Tibial nerve (tissue), 4 donors: Measurements from ENCODE around the gene TFEB. TPM values are rescaled to one million over a fixed set of nuclear protein-coding genes. Genes with fewer than 3 reads are reported as not detected.
A peak's percentile ranks its signal among the peaks of the same experiment; 100 is the strongest.

Source experiments
- DNase-seq, 2 donors: peaks; one replicate each; pipeline ENCODE4 v3.0.0-alpha.2; 2019; ENCODE audit warnings: low spot score in 2 of 2
- H3K27ac ChIP-seq, 4 donors: fragments of 200-600 bp; sonication (generic) in 3 of 4; one replicate each; pipeline ENCODE4 v1.5.1; 2017 to 2019; ENCODE audit warnings: mild to moderate bottlenecking in 1 of 4
- H3K27me3 ChIP-seq, 2 donors: fragments of 200-600 bp; sonication (generic) in 1 of 2; one replicate each; pipeline versions ENCODE4 v1.5.1 to v1.6.0; 2017 to 2019
- H3K36me3 ChIP-seq, 3 donors: fragments of 200-600 bp; sonication (generic); one replicate each; pipeline ENCODE4 v1.5.1; 2018 to 2019
- H3K4me1 ChIP-seq, 4 donors: fragments of 200-600 bp; sonication (generic) in 3 of 4; one replicate each; pipeline ENCODE4 v1.5.1; 2017 to 2019
- H3K4me3 ChIP-seq, 4 donors: fragments of 200-600 bp; sonication (generic) in 3 of 4; one replicate each; pipeline ENCODE4 v1.5.1; 2017 to 2019; ENCODE audit warnings: mild to moderate bottlenecking in 1 of 4, moderate library complexity in 1 of 4
- H3K9me3 ChIP-seq, 4 donors: fragments of 200-600 bp; sonication (generic) in 3 of 4; one replicate each; pipeline ENCODE4 v1.5.1; 2017 to 2019
- EP300 ChIP-seq, 2 donors: sonication (generic); formaldehyde crosslinking; IDR thresholded peaks; one replicate each; pipeline ENCODE4 v1.6.1; 2017; ENCODE audit warnings: antibody characterized with exemption in 2 of 2, mild to moderate bottlenecking in 1 of 2
- POLR2A ChIP-seq, 2 donors: fragments of 450-650 bp; IDR thresholded peaks; one replicate each; pipeline ENCODE4 v1.6.1; 2017; ENCODE audit warnings: antibody characterized with exemption in 2 of 2, mild to moderate bottlenecking in 2 of 2, moderate library complexity in 2 of 2
- WGBS, 2 donors: methylation state at CpG; one replicate each; pipeline ENCODE4 v1.1.5; 2018; 5-methylcytosine and 5-hydroxymethylcytosine counted together
- total RNA-seq, 4 donors: library from RNA; depleted of rRNA; stranded (reverse); fragments of >200 nt; gene quantifications; one replicate each; pipeline ENCODE4 v1.1.0, GENCODE V29; 2016
- TF ChIP-seq, protein P1 (sequence below), 5 experiments: fragments of 200-600 bp in 3 of 5; fragments of 450-650 bp in 2 of 5; sonication (generic) in 3 of 5; IDR thresholded peaks; one replicate each; pipeline ENCODE4 v1.5.1; 2016 to 2019; ENCODE audit warnings: antibody characterized with exemption in 5 of 5, mild to moderate bottlenecking in 3 of 5, moderate library complexity in 2 of 5

TFEB gene
- total RNA-seq, 4 donors from 2014 or later, result 19.2 to 28.8 (median 20.6) TPM

DNA sequence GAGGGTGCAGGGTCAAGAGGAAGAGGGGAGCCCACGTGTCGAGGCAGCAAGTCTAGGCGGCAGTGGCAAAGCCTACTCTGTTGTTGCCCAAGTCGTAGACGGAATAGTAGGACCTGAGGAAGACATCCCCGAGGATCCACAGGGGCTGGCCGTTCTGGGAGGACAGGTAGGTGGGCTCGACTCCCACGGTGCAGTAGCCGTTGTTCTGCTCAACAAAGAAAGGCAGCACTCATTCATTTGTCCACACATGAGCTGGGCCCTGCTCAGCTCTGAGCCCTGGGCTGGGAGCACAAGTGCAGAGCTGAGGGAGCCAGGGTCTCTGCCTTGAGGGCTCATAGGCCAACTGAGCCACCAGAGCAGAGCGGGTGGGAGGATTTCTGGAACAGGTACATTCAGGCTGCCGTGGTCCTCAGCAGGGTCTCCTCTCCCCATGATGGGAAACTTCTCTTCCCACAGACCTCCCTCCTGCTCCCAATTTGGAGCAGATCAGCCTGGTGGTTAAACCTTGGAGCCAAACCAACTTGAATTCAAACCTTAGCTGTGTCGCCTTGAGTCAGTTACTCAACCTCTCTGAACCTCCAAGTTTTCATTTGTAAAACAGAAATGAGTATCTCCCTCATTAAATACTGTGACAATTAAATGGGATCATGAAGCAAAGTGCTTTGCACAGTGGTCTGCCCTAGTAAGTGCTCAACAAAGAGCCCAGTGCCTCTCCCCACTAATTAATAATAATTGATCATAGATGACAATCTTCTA, 1.6 kb upstream of the TFEB start:
- no peak for TF ChIP-seq EP300 (IDR thresholded peaks at IDR 0.05)
- TF ChIP-seq, protein P1, sequence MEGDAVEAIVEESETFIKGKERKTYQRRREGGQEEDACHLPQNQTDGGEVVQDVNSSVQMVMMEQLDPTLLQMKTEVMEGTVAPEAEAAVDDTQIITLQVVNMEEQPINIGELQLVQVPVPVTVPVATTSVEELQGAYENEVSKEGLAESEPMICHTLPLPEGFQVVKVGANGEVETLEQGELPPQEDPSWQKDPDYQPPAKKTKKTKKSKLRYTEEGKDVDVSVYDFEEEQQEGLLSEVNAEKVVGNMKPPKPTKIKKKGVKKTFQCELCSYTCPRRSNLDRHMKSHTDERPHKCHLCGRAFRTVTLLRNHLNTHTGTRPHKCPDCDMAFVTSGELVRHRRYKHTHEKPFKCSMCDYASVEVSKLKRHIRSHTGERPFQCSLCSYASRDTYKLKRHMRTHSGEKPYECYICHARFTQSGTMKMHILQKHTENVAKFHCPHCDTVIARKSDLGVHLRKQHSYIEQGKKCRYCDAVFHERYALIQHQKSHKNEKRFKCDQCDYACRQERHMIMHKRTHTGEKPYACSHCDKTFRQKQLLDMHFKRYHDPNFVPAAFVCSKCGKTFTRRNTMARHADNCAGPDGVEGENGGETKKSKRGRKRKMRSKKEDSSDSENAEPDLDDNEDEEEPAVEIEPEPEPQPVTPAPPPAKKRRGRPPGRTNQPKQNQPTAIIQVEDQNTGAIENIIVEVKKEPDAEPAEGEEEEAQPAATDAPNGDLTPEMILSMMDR (IDR thresholded peaks at IDR 0.05), result no peak
- no peak for TF ChIP-seq POLR2A (IDR thresholded peaks at IDR 0.05)
- Histone ChIP-seq H3K4me1 (peaks cover 0 to 28% (median 21%) of the 10 kb centered on the region in 4 donors), H3K27me3 (no peaks in the 10 kb centered on the region), H3K36me3 (no peaks in the 10 kb centered on the region), H3K9me3 (no peaks in the 10 kb centered on the region), H3K4me3 (no peak overlapping the region), H3K27ac (no peak overlapping the region)
- WGBS, 2 donors, result 77 to 83% methylated on average over 13 of the region's 13 CpGs
- DNase-seq, result no peak

DNA sequence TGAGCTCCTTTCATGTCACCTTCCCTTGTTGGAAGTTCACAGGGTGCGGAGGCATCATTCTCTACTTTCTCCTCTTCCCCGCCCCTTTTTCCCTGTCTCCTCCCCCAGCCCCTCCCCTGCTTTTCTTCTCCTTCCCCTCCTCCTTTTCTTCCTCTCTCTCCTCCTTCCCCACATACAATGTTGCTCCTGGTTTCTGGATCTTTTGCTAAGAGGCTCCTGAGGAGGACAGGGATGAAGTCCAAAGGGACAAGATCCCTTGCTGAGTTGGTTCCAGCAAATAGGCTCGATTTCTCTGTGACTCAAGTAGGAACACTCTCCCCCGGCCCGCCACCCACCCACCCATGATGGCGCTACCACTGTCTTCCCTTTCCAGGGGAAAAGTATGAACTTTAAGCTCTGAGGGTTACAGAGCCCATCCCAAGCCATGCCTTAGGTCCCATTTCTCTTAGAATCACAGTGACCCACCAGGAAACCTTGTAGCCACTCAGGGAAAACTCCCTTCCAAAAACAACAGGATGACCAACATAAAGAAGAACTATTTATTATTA, 852 bp upstream of the TFEB start:
- TF ChIP-seq, protein P1 (IDR thresholded peaks at IDR 0.05), result no peak
- TF ChIP-seq POLR2A (IDR thresholded peaks at IDR 0.05) (no peak), EP300 (IDR thresholded peaks at IDR 0.05) (no peak)
- Histone ChIP-seq H3K4me1 (peaks cover 3 to 35% (median 25%) of the 10 kb centered on the region in 4 donors), H3K27ac (no peak overlapping the region), H3K9me3 (no peaks in the 10 kb centered on the region), H3K27me3 (no peaks in the 10 kb centered on the region), H3K4me3 (peak overlapping the region in 1 of 4 donors; percentile 86), H3K36me3 (no peaks in the 10 kb centered on the region)
- 64 to 68% methylated on average over 6 of the region's 6 CpGs for WGBS, 2 donors
- DNase-seq, result no peak

DNA sequence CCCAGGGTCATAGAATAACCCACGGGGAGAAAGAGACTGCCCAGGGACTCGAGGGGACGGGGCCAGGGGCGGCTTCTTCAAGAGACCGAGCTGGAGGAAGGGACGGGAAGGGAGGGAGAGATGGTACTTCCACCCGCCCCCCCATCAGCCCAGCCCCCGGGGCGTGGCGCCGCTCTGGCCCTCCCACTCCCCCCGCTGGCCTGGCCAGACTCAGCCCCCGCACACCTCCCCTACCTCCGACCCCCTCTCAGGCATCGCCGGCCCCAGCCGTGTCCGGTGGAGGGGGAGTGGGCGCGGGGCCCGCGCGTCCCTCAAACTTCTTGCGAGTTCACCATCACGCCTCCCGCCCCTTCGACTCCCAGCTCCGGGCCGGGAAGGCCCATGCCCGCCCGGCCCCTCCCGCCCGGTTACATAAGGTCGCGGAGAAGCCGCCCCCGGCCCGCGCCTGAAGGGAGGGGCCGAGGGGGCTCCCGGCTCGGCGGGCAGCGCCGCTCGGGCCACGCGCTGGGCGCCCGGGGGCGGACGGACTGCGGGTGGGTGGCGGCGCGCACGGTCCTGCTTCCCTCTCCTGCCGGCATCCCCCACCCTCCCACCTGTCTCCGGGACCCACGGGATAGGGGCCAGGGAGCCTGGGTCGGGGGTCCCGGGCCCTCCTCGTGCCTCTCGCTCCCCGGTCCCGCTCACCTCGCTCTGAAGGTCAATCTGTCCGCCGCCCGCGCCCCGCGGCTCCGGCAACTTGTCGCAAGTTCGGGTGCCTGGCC, 562 bp downstream of the TFEB start:
- H3K9me3 ChIP-seq, result no peaks in the 10 kb centered on the region
- DNase-seq, result peak; percentile 72 to 83
- H3K27me3 ChIP-seq, result no peaks in the 10 kb centered on the region
- no peaks in the 10 kb centered on the region for H3K36me3 ChIP-seq
- H3K27ac ChIP-seq, result peak overlapping the region; percentile 95 to 98 (median 97)
- TF ChIP-seq, protein P1 (IDR thresholded peaks at IDR 0.05), result no peak
- H3K4me1 ChIP-seq, result peaks cover 3 to 49% (median 36%) of the 10 kb centered on the region in 4 donors
- H3K4me3 ChIP-seq, result peak overlapping the region; percentile 68 to 88 (median 84)
- WGBS, 2 donors, result 0% methylated on average over 34 to 44 of the region's 76 CpGs

DNA sequence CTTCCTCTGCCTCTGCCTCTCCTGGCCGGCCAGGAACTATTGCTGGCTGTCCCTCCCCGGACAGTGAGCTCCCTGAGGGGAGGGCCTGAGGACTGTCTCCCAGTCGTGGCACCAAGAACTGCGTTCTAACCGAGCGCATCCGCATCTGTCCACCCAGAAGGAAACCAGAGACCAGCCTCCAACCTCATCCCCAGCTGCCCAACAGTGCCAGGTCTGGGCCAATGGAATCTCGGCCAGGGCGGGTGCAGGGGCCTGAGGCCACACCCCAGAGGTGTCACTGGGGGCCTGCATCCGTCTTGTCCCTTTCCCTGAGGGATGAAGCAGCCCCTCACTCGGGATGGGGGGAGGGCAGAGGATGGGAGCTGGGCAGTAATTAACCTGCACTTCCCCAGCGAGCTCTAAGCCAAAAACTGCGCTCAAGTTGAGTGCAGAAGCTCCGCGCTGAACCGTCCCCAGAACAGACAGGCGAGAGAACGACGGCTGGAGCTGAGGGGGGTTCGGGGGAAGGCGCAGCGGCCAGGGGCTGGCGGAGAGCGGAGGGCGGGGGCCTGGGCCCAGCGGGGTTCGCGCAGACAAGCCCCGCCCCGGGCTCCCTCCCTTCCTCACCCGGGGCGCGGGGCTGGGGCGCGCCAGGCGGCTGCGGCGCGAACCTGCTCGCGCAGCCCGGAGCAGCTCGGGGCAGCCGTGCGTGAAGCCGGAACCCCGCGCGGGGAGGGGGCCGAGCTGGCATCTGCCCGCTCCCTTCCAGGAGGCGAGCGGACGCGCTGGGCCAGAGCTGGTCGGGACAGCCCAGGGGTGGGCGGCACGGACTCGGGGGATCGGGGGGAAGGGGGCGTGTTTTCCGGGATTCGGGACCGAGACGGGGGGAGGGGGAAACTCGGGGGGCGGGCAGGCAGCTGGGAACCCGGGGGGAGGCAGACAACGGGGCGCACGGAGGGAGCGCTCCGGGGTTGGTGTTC, 1.4 kb downstream of the TFEB start:
- H3K27ac ChIP-seq, result peak overlapping the region; percentile 95 to 98 (median 97)
- H3K4me1 ChIP-seq, result peaks cover 3 to 55% (median 37%) of the 10 kb centered on the region in 4 donors
- TF ChIP-seq EP300 (IDR thresholded peaks at IDR 0.05), result peak in 1 of 2 donors; percentile 29
- TF ChIP-seq POLR2A (IDR thresholded peaks at IDR 0.05), result peak in 1 of 2 donors; percentile 33
- TF ChIP-seq, protein P1 (IDR thresholded peaks at IDR 0.05), result peak in 1 of 5 experiments; percentile 15
- no peaks in the 10 kb centered on the region for H3K27me3 ChIP-seq
- H3K9me3 ChIP-seq, result no peaks in the 10 kb centered on the region
- H3K4me3 ChIP-seq, result peak overlapping the region; percentile 68 to 88 (median 84)
- 1 to 2% methylated on average over 27 to 60 of the region's 73 CpGs for WGBS, 2 donors
- peak; percentile 31 to 47 for DNase-seq
- no peaks in the 10 kb centered on the region for H3K36me3 ChIP-seq
